ENCODE results near the gene RHBDL1.
"Not testable (repeated sequence)": the region's sequence is repeated elsewhere in the genome, so short reads cannot be mapped to it uniquely, and the experiment has no call there.

RHBDL1 gene

DNA sequence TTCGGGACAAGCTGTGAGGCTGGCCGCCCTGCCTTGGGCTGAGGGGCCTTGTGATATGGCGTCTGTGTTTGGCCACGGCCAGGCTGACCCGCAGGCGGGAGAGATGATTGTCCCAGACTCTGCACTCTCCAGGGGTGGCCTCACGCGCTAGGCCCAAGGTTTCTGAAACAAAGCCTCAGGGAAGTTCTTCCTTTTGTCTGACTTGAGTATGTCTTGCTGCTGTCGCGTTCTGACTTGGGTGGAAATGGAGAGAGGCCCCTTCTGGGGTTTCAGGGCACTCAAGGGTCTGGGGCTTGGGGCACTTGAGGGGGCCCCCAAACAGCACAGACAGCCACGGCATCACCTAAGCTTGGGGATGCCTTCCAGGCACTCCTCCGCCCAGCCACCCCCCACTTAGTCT, 35.6 kb downstream of the RHBDL1 start:
- FAIRE-seq: no peak
- TF ChIP-seq, protein P1, sequence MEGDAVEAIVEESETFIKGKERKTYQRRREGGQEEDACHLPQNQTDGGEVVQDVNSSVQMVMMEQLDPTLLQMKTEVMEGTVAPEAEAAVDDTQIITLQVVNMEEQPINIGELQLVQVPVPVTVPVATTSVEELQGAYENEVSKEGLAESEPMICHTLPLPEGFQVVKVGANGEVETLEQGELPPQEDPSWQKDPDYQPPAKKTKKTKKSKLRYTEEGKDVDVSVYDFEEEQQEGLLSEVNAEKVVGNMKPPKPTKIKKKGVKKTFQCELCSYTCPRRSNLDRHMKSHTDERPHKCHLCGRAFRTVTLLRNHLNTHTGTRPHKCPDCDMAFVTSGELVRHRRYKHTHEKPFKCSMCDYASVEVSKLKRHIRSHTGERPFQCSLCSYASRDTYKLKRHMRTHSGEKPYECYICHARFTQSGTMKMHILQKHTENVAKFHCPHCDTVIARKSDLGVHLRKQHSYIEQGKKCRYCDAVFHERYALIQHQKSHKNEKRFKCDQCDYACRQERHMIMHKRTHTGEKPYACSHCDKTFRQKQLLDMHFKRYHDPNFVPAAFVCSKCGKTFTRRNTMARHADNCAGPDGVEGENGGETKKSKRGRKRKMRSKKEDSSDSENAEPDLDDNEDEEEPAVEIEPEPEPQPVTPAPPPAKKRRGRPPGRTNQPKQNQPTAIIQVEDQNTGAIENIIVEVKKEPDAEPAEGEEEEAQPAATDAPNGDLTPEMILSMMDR (IDR thresholded peaks at IDR 0.05; ENCODE audit: insufficient read depth, missing control alignments): no peak

DNA sequence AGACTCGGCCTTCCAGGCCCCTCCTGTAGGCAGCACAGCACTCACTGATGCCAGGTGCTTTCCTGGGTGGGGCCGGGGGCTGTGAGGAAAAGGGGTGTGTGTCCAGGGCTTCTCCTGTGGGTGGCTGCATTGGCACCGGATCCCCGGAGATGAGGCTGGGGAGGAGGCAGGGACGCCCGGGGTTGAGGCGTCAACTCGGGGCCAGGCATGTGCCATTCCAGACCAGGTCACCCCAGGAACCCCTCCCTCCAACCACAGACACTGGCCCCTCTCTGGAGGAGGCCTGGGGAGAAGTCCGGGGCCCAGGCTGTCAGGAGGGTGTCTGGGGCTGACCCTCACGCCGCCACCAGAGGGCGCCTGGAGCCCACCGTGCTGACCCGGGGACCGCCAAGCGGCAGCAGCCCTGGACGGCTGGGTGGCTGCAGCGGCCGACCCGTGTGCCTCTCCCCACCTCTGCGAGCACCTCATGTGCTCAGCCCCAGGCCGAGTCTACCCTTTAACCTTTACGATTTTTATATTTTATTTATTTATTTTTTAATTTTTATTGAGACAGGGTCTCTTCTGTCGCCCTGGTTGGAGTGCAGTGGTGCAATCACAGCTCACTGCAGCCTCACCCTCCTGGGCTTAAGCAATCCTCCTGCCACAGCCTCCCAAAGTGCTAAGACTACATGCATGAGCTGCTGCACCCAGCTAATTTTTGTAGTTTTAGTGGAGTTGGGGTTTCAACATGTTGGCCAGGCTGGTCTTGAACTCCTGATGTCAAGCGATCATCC, 36.3 kb downstream of the RHBDL1 start:
- TF ChIP-seq, protein P1 (IDR thresholded peaks at IDR 0.05; ENCODE audit: insufficient read depth, missing control alignments): peak; percentile 75
- FAIRE-seq (no peak), DNase-seq (ENCODE audit: insufficient read length, low spot score) (peak; percentile 91)

More for the DNA sequence above, 35.6 kb downstream of the RHBDL1 start:
- DNase-seq (ENCODE audit: insufficient read length, low spot score): no peak

DNA sequence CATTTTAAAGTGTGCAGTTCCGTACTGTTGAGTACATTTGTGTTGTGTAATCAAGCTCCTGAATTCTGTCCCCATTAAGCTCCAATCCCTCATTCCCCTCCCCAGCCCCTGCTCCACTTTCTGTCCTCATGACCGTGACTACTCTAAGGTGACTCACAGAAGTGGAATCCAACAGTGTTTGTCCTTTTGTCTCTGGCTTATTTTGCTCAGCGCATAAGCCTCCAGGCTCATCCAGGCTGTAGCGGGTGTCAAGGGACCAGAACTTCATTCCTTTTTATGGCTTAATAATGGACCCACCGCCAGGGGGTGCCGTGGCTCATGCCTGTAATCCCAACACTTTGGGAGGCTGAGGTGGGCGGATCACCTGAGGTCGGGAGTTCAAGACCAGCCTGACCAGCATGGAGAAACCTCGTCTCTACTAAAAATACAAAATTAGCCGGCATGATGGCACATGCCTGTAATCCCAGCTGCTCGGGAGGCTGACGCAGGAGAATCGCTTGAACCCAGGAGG, 37.3 kb downstream of the RHBDL1 start:
- FAIRE-seq; DNase-seq (ENCODE audit: insufficient read length, low spot score): not testable (repeated sequence)
- TF ChIP-seq, protein P1 (IDR thresholded peaks at IDR 0.05; ENCODE audit: insufficient read depth, missing control alignments): peak; percentile 50

DNA sequence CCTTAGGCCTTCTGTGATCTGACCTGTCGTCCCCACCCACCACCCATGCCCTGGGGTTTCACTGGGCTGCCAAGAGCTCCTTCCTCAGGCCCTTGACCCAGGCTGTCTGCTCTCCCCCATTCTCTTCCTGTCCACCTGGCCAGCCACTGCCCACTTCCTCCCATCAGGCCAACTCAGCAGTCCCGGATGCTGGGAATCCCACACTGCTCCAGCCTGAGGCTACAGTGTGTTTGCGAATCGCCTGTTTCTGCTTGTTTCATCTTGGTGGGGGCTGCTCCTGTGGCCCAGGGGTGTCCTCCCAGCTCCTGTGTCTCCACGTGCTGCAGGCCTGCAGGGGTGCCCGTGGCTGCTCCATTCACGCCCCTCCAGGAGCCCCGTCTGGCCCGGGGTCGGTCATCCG, 38.6 kb downstream of the RHBDL1 start:
- FAIRE-seq (no peak), DNase-seq (ENCODE audit: insufficient read length, low spot score) (no peak)
- TF ChIP-seq, protein P1 (IDR thresholded peaks at IDR 0.05; ENCODE audit: insufficient read depth, missing control alignments): no peak

DNA sequence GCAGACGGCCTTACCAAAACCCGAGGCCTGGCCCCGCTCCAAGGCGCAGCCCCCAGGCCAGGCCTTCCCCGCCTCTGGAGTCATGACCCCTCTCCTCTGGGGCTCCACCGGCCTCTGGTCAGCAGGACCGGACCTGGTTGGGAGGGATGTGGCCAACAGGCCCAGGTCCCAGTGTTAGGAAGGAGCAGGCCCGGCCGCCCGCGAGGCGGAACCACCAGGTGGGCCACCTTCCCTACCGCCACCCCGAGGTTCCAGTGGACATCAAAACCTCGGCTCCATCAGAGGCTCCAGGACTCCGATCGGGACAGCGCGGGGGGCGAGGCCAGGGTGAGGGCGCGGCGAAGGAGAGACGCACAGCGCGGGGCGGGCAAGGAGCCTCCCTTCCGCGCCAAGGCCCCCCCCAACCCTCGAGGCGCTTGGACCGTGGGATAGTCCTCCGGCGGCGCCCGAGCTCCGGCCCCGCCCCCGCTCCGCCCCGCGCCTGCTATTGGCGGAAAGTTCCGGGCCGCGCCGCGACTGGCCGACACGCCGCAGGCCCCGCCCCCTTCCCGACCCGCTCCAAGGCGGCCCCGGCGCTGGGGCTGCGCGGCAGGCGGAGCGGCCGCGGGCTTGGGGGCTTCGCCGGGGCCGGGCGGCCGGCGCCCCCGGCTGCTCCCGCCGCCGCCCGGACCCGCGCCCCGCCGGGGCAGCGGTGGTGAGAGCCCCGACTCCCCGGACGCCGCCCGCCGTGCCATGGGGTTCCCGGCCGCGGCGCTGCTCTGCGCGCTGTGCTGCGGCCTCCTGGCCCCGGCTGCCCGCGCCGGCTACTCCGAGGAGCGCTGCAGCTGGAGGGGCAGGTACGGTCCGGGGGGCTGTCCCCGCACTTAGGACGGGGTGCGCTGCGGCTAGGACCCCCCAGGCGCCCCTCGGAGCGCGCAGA, 39.3 kb downstream of the RHBDL1 start, which contains the start of gene METRN:
METRN (plus strand) TSS at position 561 of the 919 bp plus-strand sequence; CDS start at position 733, 172 bp downstream.
- TF ChIP-seq, protein P1 (IDR thresholded peaks at IDR 0.05; ENCODE audit: insufficient read depth, missing control alignments): no peak
- DNase-seq (ENCODE audit: insufficient read length, low spot score) (peak; percentile 95), FAIRE-seq (no peak)

DNA sequence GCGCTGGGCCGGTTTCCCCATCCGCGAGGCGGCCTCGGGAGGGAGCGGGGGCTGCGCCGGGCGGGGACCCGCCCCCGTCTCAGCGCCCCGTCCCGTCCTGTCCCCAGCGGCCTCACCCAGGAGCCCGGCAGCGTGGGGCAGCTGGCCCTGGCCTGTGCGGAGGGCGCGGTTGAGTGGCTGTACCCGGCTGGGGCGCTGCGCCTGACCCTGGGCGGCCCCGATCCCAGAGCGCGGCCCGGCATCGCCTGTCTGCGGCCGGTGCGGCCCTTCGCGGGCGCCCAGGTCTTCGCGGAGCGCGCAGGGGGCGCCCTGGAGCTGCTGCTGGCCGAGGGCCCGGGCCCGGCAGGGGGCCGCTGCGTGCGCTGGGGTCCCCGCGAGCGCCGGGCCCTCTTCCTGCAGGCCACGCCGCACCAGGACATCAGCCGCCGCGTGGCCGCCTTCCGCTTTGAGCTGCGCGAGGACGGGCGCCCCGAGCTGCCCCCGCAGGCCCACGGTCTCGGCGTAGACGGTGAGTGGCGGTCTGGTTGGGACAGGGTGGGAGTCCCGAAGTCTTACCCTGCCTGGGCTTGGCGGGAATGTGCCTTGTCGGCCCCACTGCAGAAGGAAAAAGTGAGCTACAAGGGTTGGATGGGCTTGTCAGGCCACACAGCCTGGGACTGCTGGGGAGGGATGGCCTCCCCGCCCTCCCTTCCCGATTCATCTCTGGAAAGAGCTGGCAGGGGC, 40.2 kb downstream of the RHBDL1 start:
- FAIRE-seq (no peak), DNase-seq (ENCODE audit: insufficient read length, low spot score) (no peak)
- TF ChIP-seq, protein P1 (IDR thresholded peaks at IDR 0.05; ENCODE audit: insufficient read depth, missing control alignments): peak; percentile 16
